ENCODE results near the gene CDKAL1.

Gene CDKAL1

DNA sequence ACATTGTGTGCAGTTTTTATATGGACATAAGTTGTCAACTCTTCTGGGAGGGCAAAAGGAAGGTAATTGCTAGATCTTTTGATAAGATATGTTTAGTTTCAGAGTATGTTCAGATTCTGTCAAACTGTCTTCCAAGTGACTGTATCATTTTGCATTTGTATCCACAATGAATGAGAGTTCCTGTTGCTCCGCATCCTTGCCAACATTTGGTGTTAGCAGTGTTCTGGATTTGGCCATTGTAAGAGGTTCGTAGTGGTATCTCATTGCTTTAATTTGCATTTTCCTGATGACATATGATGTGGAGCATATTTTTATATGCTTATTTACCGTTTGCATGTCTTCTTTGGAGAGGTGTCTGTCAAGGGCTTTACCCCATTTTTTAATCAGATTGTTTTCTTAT is 150.2 kb downstream of the CDKAL1 start:
- DNase-seq, result no peak

DNA sequence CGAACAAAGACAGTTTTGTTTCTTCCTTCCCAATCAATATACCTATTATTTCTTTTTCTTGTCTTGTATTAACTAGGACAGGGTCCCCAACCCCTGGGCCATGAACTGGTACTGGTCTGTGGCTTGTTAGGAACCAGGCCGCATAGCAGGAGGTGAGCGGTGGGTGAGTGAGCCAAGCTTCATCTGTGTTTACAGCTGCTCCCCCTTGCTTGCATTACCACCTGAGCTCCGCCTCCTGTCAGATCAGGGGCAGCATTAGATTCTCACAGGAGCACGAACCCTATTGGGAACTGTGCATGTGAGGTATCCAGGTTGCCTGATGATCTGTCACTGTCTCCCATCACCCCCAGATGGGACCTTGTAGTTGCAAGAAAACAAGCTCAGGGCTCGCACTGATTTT is 151.9 kb downstream of the CDKAL1 start:
- no peak for DNase-seq

DNA sequence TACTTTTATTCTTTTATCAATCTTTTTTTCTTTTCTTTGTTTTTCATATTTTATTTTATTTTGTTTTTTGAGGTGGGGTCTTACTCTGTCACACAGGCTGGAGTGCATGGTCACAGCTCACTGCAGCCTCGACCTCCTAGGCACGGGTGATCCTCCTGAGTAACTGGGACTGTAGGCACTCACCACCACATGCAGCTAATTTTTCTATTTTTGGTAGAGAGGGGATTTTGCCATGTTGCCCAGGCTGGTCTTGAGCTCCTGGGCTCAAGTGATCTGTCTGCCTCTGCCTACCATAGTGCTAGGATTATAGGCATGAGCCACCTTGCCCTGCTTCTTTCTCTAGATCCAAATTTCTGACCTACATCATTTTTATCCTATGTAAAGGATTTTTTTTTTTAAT is 153.2 kb downstream of the CDKAL1 start:
- DNase-seq, result no peak

DNA sequence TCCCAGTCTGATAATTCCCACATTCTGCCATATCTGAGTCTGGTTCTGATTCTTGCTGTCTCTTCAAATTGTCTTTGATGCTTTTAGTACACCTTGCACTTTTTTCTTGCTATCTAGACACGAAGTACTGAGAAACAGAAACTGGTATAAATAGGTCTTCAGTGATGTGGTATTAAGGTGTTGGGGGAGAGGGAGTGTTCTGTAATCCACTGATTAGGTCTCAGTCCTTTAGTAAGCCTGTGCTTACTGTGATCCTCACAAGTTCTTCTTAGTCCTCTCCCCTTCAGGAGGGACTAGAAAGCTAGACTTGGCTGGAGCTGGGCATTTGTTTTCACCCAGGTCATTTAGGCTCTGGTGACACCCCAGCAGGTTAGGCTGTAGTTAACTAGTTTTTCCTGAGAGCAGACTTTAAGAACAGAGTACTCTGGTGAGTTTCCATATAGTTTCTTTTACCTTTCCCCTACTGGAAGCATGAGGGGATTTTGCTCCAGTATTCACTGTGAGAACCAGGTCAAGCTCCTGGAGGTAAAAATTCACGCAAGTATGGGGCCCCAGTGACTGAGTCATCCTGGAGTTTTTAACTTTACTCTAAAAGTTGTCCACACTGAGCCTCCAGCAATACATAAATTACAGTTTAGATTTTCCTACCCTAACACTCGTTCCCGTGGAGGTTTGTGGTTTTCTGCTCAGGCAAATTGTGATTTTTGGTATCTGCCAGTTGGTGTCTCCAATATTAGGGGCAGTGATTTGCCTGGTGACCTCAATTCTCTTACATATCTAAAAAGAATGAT is 154.6 kb downstream of the CDKAL1 start:
- DNase-seq, result no peak

DNA sequence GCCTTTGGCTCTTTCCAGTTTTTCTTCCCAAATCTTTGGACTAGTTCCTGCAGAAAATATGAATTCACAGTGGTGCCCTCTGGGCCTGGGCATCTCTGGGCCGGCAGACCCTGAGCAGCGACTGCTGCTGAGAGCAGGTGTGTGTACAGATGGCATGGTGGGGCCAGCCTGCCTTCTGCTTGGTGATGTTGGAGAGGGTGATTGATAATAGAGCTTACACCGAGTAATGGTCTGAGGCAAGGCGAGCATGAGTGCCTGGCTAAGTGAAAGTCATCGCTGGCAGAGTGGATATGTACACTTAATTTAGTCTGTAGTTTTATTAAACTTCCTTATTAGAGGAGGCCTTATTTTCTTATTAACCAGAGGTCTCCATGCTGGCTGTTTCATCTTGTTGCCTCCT is 156.9 kb downstream of the CDKAL1 start:
- no peak for DNase-seq

DNA sequence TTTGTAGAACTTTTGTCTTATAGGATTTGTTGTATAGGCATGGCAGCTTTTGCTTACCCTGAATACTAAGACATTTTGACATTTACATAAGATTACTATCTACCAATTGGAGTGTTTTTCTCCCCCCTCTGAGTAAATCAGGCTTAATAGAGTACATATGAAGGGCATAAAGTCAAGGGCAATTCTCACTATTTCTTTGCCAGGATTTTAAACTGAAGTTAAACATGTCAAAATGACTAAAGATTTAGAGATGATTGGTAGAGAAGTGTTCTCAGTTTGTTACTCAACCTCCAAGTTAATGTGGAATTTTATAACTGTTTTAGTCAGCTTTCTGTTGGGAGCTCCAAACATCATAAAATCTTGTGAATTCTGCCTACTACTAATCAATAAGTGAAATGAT is 157.8 kb downstream of the CDKAL1 start:
- DNase-seq, result no peak

DNA sequence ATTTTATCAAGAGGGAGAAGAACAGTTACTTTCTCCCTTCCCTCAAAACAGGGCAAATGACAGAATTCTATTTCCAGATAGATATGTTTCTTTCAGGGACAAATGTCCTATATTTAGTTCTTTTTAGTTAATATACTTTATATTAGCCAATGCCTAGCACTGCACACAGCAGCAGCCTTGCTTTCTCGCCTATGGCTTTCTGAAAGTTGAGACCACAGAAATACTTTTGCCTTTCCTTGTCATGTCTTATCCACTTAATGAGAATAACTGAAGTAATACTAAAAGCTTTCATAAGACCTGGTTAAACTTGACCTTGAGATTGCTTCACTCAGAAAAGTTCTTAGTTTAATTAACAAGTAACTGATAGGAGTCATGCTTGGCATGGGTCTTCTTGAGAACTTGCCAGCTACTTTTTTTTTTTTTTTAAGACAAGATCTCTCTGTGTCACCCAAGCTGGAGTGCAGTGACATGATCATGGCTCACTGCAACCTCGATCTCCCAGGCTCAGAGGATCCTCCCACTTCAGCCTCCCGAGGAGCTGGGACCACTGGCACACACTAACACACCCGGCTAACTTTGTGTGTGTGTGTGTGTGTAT is 159.3 kb downstream of the CDKAL1 start:
- no peak for DNase-seq

DNA sequence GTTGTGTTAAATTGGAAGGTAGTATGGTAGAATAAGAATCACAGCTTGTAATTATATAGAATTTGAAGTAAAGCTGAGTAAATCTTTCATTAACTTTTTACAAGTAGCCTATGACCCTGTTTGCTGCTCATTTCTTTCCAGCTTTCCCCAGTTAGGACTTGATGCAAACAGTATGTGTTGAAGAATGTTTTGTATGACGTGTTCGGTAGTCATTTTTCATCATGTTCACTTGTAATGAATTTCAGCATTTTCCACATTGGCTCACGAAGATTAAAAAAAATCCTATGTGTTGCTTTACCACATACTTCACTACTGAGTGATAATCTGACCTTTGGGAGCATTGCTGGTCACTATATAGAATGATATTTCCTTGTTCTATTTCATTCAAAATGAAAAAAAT is 162.4 kb downstream of the CDKAL1 start:
- DNase-seq, result no peak

DNA sequence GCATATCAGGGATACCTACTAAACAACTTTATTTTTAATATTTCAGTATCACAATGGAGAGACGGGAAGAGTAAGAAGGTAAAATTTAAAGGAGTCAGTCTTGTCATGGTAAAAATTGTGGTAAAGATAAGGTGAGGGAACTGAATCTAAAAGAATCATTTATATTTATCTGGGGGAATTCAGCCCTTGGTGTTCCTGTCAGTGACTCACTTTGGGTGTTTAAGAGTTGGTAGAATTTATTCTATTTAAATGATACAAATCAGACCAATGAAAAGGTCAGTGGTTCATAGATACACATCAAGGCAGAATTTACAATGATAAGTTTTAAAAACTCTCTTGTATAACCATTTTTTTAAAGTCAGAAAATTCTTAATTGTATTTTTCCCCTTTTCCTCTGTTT is 164.4 kb downstream of the CDKAL1 start:
- no peak for DNase-seq

DNA sequence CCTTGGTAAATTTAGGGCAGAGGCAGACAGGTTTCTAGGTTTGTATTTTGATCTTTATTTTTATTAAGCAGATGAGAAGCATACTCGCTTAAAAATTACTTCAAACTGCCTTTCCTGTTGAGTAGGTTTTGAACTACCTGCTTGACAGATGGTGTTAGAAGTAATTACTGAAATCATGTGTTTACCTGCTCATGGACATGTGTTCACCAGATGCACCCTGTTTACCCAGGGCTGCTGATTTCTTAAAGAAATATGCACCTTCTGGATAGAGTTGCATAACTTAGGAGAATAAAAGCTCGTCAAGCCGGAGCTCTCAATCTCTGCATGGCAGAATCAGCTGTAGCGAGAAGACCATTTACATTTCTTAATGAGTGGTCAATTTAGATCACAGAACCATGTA is 165.1 kb downstream of the CDKAL1 start:
- DNase-seq, result no peak

DNA sequence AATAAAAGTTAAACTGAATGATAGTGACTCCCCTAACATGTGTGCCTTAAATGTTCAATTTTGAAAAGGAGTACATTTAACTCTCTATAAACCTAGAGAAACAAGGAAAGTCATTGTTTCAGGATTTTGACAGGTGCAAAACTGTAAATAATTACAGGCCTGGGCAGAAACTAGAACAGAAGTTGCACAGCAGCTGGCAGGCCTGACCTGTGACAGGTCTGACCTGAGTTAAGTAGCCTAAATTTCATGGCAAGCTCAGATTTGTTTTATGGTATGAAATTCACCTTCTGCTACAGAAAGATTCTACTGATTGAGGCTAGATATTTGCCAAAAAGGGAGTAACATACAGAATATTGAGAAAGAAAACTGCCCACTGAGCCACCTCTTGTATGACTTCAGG is 166.1 kb downstream of the CDKAL1 start:
- DNase-seq, result no peak

DNA sequence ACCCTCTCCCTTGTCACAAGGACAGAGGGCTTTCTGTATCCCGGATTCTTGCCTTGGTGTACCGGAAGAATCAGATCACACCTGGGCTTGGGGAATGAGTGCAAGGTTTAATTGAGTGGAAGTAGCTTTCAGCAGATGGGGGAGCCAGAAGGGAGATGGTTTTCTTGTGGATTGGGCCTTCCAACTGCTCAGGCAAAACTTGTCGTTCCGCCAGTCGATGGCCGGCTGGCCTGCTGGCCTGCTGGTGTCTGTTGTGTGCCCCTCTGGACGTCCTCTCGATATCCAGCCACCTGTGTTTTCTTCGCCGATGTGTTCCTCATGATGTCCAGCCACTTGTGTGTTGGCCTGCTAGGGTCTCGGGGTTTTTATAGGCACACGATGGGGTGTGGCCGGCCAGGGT is 168.1 kb downstream of the CDKAL1 start:
- no peak for DNase-seq

DNA sequence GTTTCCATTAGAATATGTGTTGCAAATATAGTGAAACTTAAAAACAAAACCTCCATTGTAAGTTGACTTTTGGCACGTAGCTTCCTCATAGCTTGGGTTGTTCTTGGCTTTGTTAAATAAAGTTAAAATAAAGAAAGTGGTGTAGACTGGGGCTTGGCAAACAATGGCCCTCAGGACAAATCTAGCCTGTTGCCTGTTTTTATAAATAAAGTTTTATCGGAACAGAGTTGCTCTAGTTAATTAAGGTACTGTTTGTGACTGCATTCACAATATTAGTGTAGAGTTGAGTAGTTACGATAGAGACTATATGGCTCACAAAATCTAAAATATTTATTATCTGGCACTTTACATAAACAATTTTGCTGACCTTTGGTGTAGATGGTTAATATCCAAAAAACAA is 168.8 kb downstream of the CDKAL1 start:
- no peak for DNase-seq

DNA sequence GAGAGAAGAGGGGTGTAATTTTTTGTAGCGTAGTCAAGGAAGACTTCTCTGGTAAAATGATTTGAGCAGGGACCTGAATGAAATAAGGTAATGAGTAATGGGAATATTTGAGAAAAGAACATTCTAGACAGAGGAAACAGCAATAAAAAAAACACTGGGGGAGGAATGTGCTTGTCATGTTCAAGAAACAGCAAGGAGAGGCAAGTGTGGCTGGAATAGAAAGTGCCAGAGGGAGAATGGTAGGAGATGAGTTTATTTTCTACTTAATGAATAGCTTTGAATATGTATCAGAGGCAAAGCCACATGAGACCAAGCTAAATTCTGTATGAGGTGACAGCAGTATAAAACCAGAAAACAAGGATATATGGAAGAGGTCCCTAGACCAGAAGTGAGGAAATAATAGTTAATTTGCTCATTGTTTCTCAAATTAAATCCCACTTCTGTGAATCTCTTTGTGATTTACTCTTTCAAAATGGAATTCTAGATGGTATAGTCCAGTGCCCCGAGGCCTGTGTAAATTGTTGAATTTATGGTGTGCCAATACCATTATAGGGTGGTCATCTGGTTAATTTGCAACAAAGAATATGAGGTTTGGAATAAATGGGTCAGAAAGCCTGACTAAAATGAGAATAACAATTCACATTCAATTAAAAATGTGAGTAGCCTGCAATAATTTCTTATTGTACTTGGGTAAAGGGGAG is 170.2 kb downstream of the CDKAL1 start:
- DNase-seq, result no peak

DNA sequence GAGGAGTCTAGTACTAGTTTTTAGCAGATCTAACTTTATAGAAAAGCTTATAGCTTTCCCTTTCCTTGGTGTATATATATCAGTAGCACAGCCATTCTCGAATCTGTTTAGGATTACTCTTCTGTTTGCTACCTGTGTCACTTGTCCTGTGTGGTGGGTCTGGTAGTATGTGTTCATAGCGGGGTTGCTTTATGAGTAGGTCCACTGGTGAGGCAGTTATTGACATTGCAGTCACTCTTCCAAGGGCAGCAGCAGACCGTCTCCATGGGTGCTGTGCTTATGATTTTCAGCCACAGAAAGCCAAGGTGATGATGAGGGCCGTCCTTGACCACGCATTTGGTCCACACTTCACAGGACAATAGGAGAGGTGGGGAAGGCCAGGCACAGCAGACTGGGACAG is 171.5 kb downstream of the CDKAL1 start:
- no peak for DNase-seq

DNA sequence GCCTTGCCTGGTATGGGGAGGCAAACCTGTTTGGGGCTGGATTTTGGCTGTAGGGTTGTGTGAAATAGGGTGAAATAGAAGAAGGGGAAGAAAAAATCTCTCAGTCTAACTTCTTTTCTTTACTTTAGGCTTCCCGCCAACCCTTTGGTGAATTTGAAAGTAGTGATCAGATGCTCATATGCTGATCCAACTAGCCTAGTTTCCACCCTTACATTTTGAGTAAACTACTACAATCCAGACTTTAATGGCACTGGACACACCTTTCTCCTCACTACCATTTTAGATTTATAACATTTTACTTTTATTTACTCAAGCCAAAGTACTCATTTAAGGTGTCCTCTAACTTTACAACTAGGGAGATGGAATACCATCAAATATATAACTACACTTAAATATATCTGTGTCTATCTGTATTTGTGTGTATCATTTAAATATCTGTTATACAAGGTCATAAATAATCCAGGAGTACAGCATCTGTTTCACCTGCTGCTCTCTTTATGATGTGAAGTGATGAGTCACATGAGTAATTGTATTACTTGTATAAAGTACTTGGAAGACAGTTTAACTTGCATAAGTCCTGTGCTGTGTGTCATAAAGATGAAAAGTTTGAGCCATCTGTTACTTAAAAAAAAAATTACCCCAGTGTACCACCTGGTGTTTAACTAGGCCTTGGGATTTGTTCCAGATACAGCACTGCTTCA is 172.1 kb downstream of the CDKAL1 start:
- DNase-seq, result no peak

DNA sequence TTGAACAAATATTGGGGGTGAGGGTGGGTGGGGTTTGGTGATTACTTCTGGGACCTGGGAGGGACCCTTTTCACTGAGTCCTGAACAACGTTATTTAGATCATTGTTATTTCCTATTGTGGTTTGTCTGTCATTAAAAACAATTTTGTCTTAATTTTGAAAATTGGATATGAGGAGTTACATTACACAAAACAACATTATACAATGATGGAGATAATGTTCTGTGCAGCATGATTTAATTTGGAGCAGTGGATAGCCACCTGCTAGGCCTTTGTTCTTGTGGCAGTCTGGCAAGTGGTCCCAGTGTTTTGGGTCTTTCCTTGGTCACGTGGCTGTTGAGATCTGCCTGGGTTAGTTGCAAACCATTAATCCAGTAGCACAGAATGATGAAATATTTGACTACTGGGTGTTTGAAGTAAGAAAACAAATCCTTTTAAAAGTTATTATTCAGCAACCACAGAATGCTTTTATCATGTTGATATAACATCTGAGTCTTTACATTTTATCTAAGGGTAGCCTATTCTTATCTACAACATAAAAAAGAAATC is 172.8 kb downstream of the CDKAL1 start:
- no peak for DNase-seq

DNA sequence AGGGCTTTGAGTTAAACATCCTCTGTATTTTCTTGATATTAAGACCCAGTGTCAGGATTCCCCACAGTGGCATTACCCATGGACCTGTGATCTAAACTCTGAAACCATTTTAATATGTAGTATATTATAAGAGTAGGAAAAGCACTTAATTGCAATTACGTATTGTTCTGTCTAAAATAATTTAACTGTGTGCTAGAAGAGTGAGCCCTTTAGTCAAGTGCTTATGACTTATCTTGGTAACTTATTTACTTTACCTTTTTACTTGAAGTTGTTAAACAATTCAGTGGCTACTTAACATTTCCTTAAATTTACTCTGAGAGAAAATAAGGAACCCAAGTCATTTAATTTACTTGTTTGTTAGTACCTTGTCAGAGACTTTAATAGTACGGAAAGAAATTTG is 173.6 kb downstream of the CDKAL1 start:
- no peak for DNase-seq

DNA sequence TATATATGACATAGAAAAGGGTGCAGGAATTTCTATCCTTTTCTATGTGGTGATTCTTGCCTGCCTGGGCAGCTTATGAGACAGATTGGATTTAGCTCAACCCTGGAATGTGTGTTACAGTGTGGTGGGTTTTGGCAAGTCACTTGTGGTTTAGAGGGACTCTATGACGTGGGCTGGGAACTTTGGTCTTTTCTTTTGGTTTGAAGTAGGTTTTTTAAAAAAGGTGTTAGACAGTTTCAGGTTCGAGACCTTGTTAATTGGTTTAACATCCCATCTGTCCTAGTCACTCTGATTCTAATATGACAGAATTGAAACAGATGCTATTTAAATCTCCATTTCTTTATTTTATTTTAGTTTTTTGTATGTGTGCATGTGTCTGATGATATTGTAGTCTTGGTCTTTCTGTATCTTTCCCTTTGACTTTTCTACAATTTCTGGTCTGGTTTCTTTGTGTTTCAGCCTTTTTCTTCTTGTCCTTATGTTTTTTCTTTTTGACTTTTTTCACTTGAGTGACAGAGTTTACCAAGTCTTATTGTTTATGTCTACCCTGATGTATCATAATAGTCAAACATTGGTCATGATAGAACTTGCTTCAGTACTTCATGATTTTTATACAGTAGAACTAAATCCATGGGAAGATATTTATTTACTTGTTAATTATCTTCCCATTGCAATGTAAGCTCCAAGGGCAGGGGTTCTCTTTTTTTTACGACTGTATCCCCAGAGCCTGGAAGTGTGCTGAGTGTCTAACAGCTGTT is 174.3 kb downstream of the CDKAL1 start:
- no peak for DNase-seq

DNA sequence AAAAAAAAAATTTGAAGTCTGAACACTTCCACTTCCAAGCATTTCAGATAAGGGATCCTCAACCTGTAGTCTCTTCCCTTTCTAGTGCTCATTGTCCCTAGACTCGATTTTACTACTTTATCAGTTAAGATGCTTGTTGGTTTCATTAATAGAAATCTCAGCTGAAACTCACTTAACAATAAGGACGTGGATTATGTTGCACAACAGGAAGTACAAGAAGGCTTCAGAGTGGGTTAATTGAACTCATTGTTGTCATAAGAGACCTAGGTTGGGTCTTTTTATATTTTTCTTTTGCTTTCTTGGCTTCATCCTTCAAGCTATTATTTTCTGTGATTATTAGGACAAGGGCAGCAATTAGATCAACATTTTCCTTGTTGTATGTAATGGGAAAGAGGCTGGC is 175.2 kb downstream of the CDKAL1 start:
- DNase-seq, result no peak

DNA sequence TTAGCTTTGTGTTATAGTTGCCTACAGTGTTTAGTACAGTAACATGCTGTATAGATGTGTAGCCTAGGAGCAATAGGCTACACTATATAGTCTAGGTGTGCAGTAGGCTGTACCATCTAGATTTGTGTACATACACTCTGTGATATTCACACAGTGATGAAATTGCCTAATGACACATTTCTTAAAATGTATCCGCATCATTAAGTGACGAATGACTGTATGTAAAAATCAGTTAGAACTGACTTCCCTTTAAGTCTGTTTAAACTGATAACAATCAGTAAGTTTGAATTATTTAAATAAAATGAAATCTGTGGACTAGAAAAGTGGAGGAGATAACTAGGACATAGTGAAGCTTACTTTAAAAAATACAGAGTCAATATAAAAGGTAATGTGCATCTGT is 176.1 kb downstream of the CDKAL1 start:
- no peak for DNase-seq

DNA sequence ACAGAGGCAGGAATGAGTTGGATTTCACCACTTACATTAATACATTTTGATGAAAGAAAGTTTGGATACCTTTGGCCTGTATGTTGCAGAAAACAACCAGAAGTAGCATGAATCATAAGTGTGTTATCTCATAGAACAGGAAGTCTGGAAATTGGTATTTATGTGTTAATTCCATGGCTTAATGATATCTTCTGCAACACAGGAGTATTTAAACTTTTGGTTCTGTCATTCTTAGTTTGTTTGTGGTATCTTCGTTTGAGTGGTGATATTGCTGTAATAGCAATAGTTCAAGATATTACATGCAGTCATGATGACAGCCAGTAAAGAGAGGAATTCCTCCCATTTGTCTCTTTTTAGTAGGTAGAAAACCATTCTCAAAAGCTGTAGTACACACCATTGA is 177.3 kb downstream of the CDKAL1 start:
- DNase-seq, result no peak

DNA sequence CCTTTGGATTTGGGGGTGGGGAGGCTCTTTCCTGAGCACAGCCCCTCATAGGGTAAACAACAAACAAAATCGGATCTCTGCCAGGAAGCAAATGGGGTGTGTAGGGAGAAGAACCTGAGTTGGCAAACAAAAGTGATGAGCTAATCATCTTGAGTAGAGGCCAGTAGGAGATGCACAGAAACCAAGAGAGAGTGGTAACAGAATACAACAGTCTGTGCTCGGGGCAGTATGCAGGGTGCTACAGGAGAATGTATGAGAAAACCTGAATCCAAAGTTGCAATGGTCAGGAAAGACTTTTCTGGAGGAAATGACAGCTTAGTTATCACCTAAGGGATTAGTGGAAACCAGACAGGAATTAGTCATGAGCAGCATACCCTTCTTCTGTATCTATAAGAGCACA is 177.8 kb downstream of the CDKAL1 start:
- no peak for DNase-seq
